WTC11 (cell line): ENCODE data around the gene ADCY3. TPM values are rescaled to one million over a fixed set of nuclear protein-coding genes. Genes with fewer than 3 reads are reported as not detected.

ENCODE experiments used
- ATAC-seq: fragments of 200-7000 bp; cut with Tn5 transposase; 2 replicates; pipeline ENCODE4 v1.10.0; 2021; ENCODE audit warnings: mild to moderate bottlenecking, moderate library complexity
- CTCF ChIA-PET: fragments of 300-600 bp; sonication (Branson Sonifier 250); formaldehyde crosslinking; loops from one replicate; lab custom pipeline; 2021; ENCODE audit warnings: antibody characterized with exemption; lab: Charles Lee
- POLR2A ChIA-PET: fragments of 350-600 bp; sonication (Branson Sonifier 250); formaldehyde crosslinking; loops from one replicate; lab custom pipeline; 2021; ENCODE audit warnings: antibody characterized with exemption; lab: Charles Lee
- DNase-seq: peaks from one replicate; pipeline ENCODE4 v3.0.0; 2021; ENCODE audit warnings: low spot score
- H3K27ac Mint-ChIP-seq: 2 replicates; pipeline ENCODE4 v1.8.0; 2021; ENCODE audit warnings: mixed read lengths
- H3K27me3 Mint-ChIP-seq: 2 replicates; pipeline ENCODE4 v1.8.0; 2021; ENCODE audit warnings: low read depth, mild to moderate bottlenecking, moderate library complexity, mixed read lengths
- H3K36me3 Mint-ChIP-seq: 2 replicates; pipeline ENCODE4 v1.8.0; 2021; ENCODE audit warnings: mixed read lengths
- H3K4me1 Mint-ChIP-seq: 2 replicates; pipeline ENCODE4 v1.8.0; 2022; ENCODE audit warnings: mixed read lengths
- H3K4me3 Mint-ChIP-seq: 2 replicates; pipeline ENCODE4 v1.8.0; 2021; ENCODE audit warnings: mild to moderate bottlenecking, moderate library complexity, mixed read lengths
- H3K9me3 Mint-ChIP-seq: 2 replicates; pipeline ENCODE4 v1.8.0; 2021; ENCODE audit warnings: mixed read lengths
- ARID4B ChIP-seq: sonication (generic); formaldehyde crosslinking; IDR thresholded peaks from 2 replicates; pipeline ENCODE4 v1.8.0; 2023; ENCODE audit warnings: missing genetic modification reagents, mild to moderate bottlenecking, borderline replicate concordance
- CTCF ChIP-seq: fragments of 200-600 bp; IDR thresholded peaks from 2 replicates; pipeline ENCODE4 v1.8.0; 2022; ENCODE audit warnings: antibody characterized with exemption
- ESRRA ChIP-seq: sonication (generic); formaldehyde crosslinking; IDR thresholded peaks from 2 replicates; pipeline ENCODE4 v1.8.1; 2022; ENCODE audit warnings: mild to moderate bottlenecking, missing genetic modification reagents, borderline replicate concordance
- FOXJ3 ChIP-seq: sonication (generic); formaldehyde crosslinking; IDR thresholded peaks from 2 replicates; pipeline ENCODE4 v1.9.0; 2021; ENCODE audit warnings: missing genetic modification reagents, mild to moderate bottlenecking, borderline replicate concordance
- GTF2I ChIP-seq: fragments of 250-450 bp; sonication (Bioruptor Pico); conservative IDR thresholded peaks from 2 replicates; pipeline ENCODE4 v1.4.0; 2021; ENCODE audit warnings: mild to moderate bottlenecking
- IRF1 ChIP-seq: sonication (generic); formaldehyde crosslinking; IDR thresholded peaks from 2 replicates; pipeline ENCODE4 v1.8.0; 2023; ENCODE audit warnings: missing genetic modification reagents
- IRF2 ChIP-seq: sonication (generic); formaldehyde crosslinking; IDR thresholded peaks from 2 replicates; pipeline ENCODE4 v1.8.0; 2022; ENCODE audit warnings: low read depth, missing genetic modification reagents, borderline replicate concordance
- NR3C1 ChIP-seq: sonication (generic); formaldehyde crosslinking; conservative IDR thresholded peaks from 2 replicates; pipeline ENCODE4 v1.8.1; 2023; ENCODE audit warnings: low read depth, mild to moderate bottlenecking, missing genetic modification reagents
- PRRX2 ChIP-seq: fragments of 250-450 bp; sonication (Bioruptor Pico); IDR thresholded peaks from 2 replicates; pipeline ENCODE4 v1.8.0; 2021; ENCODE audit warnings: mild to moderate bottlenecking
- SMAD4 ChIP-seq: sonication (generic); formaldehyde crosslinking; IDR thresholded peaks from 2 replicates; pipeline ENCODE4 v1.8.0; 2022; ENCODE audit warnings: mild to moderate bottlenecking, missing genetic modification reagents
- ZNF232 ChIP-seq: sonication (generic); formaldehyde crosslinking; IDR thresholded peaks from 2 replicates; pipeline ENCODE4 v1.8.0; 2022; ENCODE audit warnings: mild to moderate bottlenecking, missing genetic modification reagents
- ZNF263 ChIP-seq: sonication (generic); formaldehyde crosslinking; IDR thresholded peaks from 2 replicates; pipeline ENCODE4 v1.8.1; 2022; ENCODE audit warnings: low read depth, mild to moderate bottlenecking, moderate library complexity, missing genetic modification reagents
- ZNF396 ChIP-seq: fragments of 250-450 bp; sonication (Bioruptor Pico); IDR thresholded peaks from 2 replicates; pipeline ENCODE4 v1.8.0; 2021; ENCODE audit warnings: mild to moderate bottlenecking, moderate library complexity, borderline replicate concordance
- total RNA-seq: library from RNA; stranded (reverse); gene quantifications from 3 replicates; pipeline ENCODE4 v1.2.3, GENCODE V29; 2021
- TF ChIP-seq, protein P1 (sequence below): sonication (generic); formaldehyde crosslinking; IDR thresholded peaks from 2 replicates; pipeline ENCODE4 v1.8.1; 2023; ENCODE audit warnings: mild to moderate bottlenecking, moderate library complexity, missing genetic modification reagents
- TF ChIP-seq, protein P2 (sequence below): sonication (generic); formaldehyde crosslinking; IDR thresholded peaks from 2 replicates; pipeline ENCODE4 v1.8.1; 2023; ENCODE audit warnings: mild to moderate bottlenecking, missing genetic modification reagents

ADCY3 gene
- total RNA-seq, 1 experiment from 2014 or later, result 37.1 TPM

DNA sequence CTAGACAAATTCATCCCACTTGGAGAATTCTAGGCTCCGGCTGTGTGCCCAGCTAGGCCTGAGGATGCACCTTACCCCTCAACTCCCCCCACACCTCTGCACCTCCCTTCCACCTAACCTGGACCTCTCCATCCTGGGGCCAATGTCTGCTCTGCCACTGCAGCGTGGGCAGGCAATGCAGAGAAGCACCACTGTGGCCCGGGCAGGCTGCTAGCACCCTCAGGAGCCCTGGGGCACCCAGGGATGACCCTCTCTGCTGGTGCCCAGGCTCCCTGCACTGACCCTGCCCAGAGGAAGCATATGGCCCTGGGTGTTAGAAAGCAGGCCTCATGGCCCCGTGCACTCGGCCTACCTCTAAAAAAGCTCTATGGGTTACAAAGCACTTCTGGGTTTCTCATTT, 49.6 kb downstream of the ADCY3 start (continued):
- TF ChIP-seq SMAD4 (CRISPR knock-in tag) (no peak), NR3C1 (no peak), IRF2 (CRISPR knock-in tag) (no peak), ESRRA (CRISPR knock-in tag) (no peak)

- ATAC-seq (no peak), DNase-seq (no peak)
- Mint-ChIP-seq H3K9me3 (peaks cover 4% of the 10 kb centered on the region), H3K36me3 (peaks cover 4% of the 10 kb centered on the region; the same call in 1 of the 2 replicates), H3K4me1 (peaks cover 6% of the 10 kb centered on the region), H3K27me3 (no peaks in the 10 kb centered on the region), H3K27ac (no peak overlapping the region), H3K4me3 (no peak overlapping the region)
- TF ChIP-seq ARID4B (CRISPR knock-in tag) (no peak), FOXJ3 (CRISPR knock-in tag) (no peak), ZNF232 (CRISPR knock-in tag) (no peak), PRRX2 (CRISPR knock-in tag) (no peak), GTF2I (CRISPR knock-in tag) (no peak), CTCF (no peak), IRF1 (CRISPR knock-in tag) (no peak), ZNF396 (CRISPR knock-in tag) (no peak), ZNF263 (CRISPR knock-in tag) (no peak)
- TF ChIP-seq, protein P1, sequence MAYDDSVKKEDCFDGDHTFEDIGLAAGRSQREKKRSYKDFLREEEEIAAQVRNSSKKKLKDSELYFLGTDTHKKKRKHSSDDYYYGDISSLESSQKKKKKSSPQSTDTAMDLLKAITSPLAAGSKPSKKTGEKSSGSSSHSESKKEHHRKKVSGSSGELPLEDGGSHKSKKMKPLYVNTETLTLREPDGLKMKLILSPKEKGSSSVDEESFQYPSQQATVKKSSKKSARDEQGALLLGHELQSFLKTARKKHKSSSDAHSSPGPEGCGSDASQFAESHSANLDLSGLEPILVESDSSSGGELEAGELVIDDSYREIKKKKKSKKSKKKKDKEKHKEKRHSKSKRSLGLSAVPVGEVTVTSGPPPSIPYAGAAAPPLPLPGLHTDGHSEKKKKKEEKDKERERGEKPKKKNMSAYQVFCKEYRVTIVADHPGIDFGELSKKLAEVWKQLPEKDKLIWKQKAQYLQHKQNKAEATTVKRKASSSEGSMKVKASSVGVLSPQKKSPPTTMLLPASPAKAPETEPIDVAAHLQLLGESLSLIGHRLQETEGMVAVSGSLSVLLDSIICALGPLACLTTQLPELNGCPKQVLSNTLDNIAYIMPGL (CRISPR knock-in tag), result no peak
- TF ChIP-seq, protein P2, sequence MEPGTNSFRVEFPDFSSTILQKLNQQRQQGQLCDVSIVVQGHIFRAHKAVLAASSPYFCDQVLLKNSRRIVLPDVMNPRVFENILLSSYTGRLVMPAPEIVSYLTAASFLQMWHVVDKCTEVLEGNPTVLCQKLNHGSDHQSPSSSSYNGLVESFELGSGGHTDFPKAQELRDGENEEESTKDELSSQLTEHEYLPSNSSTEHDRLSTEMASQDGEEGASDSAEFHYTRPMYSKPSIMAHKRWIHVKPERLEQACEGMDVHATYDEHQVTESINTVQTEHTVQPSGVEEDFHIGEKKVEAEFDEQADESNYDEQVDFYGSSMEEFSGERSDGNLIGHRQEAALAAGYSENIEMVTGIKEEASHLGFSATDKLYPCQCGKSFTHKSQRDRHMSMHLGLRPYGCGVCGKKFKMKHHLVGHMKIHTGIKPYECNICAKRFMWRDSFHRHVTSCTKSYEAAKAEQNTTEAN, result no peak
- POLR2A ChIA-PET, result no interaction called here
- CTCF ChIA-PET, result no interaction called here
Observed at GRCh38 chr2:24866946-24867345, 53.1 kb downstream of the ADCY3 start.
